Fibroblast of lung (primary cell): ENCODE results near the gene ANKS1B. TPM values are rescaled to one million over a fixed set of nuclear protein-coding genes. Genes with fewer than 3 reads are reported as not detected.

Source experiments
- DNase-seq, 2 donors: peaks; one replicate each; pipeline versions ENCODE4 v3.0.0 to v3.0.0-alpha.2; 2010; ENCODE audit warnings: low read depth in 2 of 2
- H2AFZ ChIP-seq: 2 replicates; pipeline ENCODE4 v1.5.1; 2012; ENCODE audit warnings: low read length, control low read depth, inconsistent platforms
- H3K27ac ChIP-seq: 2 replicates; pipeline ENCODE4 v1.5.1; 2011; ENCODE audit warnings: low read length, control low read depth; ENCODE audit not compliant: insufficient read depth
- H3K27me3 ChIP-seq: 2 replicates; pipeline ENCODE4 v1.5.1; 2011; ENCODE audit warnings: mild to moderate bottlenecking, low read length; ENCODE audit not compliant: control insufficient read depth, insufficient read depth
- H3K36me3 ChIP-seq: 2 replicates; pipeline ENCODE4 v1.5.1; 2011; ENCODE audit warnings: low read length; ENCODE audit not compliant: control insufficient read depth, insufficient read depth
- H3K4me1 ChIP-seq: 2 replicates; pipeline ENCODE4 v1.5.1; 2011; ENCODE audit warnings: low read length; ENCODE audit not compliant: control insufficient read depth, insufficient read depth; ENCODE audit errors: extremely low read depth
- H3K4me2 ChIP-seq: 2 replicates; pipeline ENCODE4 v1.5.1; 2011; ENCODE audit warnings: low read length, control low read depth; ENCODE audit not compliant: insufficient read depth; ENCODE audit errors: extremely low read depth
- H3K4me3 ChIP-seq, 4 experiments: fragments of 200-600 bp in 1 of 4; sonication (generic) in 1 of 4; replicated peaks in 1 of 4; 2 replicates each; pipeline ENCODE4 v1.5.1; 2011 to 2016; ENCODE audit warnings: low read length in 4 of 4, low read depth in 3 of 4, mild to moderate bottlenecking in 3 of 4, control low read depth in 2 of 4, inconsistent platforms in 1 of 4, mixed read lengths in 1 of 4; ENCODE audit not compliant: insufficient read depth in 1 of 4; ENCODE audit errors: control extremely low read depth in 1 of 4
- H3K79me2 ChIP-seq: 2 replicates; pipeline ENCODE4 v1.5.1; 2012; ENCODE audit warnings: mild to moderate bottlenecking, low read length, inconsistent platforms; ENCODE audit not compliant: control insufficient read depth, insufficient read depth
- H3K9ac ChIP-seq: 2 replicates; pipeline ENCODE4 v1.5.1; 2011; ENCODE audit warnings: mild to moderate bottlenecking, low read length, control low read depth; ENCODE audit not compliant: insufficient read depth
- H3K9me3 ChIP-seq: 2 replicates; pipeline ENCODE4 v1.5.1; 2012; ENCODE audit warnings: low read depth, low read length; ENCODE audit not compliant: control insufficient read depth, insufficient read depth
- H4K20me1 ChIP-seq: 2 replicates; pipeline ENCODE4 v1.5.1; 2011; ENCODE audit warnings: low read length; ENCODE audit not compliant: control insufficient read depth, insufficient read depth; ENCODE audit errors: extremely low read depth
- EZH2 ChIP-seq: IDR thresholded peaks from 2 replicates; pipeline ENCODE4 v1.5.1; 2012; ENCODE audit warnings: low read length, control low read depth, mild to moderate bottlenecking; ENCODE audit errors: missing control alignments
- polyA plus RNA-seq, 2 donors: library from polyadenylated mRNA; depleted of rRNA in 1 of 2; stranded (reverse) in 1 of 2; unstranded in 1 of 2; fragments of >200 nt; gene quantifications; 2 replicates each; pipeline ENCODE4 v1.2.1, GENCODE V29; 2011 to 2012; ENCODE audit warnings: missing spikeins in 1 of 2
- total RNA-seq: library from RNA; depleted of rRNA; stranded (reverse); fragments of >200 nt; gene quantifications from 2 replicates; pipeline ENCODE4 v1.2.1, GENCODE V29; 2014
- TF ChIP-seq, protein P1 (sequence below), 2 donors: IDR thresholded peaks in 1 of 2; conservative IDR thresholded peaks in 1 of 2; 1 replicate in 1 of 2; 2 replicates in 1 of 2; pipeline ENCODE4 v1.5.1; 2011 to 2012; ENCODE audit warnings: low read length in 2 of 2, control low read depth in 1 of 2, inconsistent platforms in 1 of 2, low read depth in 1 of 2, mild to moderate bottlenecking in 1 of 2

ANKS1B gene
- total and polyA plus RNA-seq, 2 donors (not counting 1 experiment from before 2014, with no cell fraction given): 0.11 to 0.83 TPM

DNA sequence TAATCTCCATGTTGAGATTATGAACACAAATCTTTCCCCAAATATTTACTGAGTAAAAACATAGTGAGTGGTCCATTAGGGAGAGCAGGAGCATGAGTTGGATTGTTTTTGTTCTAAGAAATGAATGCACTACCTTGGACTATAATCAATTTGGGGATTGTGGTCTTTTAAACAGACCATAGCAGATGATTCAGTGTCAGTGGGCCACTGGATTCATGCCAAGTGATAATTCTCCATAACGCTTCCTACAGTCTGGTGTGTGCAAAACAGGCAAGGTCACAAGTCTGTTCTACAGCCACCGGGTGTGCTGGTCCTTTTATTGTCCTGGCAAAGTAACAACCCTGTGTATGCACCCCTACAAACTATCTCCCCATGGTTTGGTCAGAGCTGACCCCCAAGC, 1073.3 kb downstream of the ANKS1B start:
- H3K9ac ChIP-seq: no peak overlapping the region
- H3K9me3 ChIP-seq: no peaks in the 10 kb centered on the region
- no peaks in the 10 kb centered on the region for H3K4me1 ChIP-seq

DNA sequence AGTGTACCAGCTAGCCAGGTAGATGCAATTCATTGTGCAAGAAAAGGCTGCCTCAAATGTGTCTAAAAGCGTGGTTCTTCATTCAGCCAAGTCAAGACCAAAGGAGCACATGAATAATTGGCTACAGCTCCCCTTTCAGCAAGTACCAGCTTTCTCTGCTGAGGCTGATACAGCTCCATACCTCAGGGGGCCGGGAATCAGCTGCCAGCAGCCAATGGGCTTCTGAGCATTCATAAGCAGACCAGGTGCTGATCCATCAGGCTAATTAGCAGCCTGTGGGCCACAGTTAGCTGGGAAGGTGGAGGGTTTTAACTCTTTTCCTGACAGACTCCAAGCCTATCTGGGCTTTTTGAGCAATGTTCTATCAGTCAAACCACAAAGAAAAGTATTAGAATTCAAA, 1075.0 kb downstream of the ANKS1B start:
- Histone ChIP-seq H3K79me2 (no peaks in the 10 kb centered on the region), H3K4me2 (no peak overlapping the region)
- TF ChIP-seq EZH2: no peak
- TF ChIP-seq, protein P1, sequence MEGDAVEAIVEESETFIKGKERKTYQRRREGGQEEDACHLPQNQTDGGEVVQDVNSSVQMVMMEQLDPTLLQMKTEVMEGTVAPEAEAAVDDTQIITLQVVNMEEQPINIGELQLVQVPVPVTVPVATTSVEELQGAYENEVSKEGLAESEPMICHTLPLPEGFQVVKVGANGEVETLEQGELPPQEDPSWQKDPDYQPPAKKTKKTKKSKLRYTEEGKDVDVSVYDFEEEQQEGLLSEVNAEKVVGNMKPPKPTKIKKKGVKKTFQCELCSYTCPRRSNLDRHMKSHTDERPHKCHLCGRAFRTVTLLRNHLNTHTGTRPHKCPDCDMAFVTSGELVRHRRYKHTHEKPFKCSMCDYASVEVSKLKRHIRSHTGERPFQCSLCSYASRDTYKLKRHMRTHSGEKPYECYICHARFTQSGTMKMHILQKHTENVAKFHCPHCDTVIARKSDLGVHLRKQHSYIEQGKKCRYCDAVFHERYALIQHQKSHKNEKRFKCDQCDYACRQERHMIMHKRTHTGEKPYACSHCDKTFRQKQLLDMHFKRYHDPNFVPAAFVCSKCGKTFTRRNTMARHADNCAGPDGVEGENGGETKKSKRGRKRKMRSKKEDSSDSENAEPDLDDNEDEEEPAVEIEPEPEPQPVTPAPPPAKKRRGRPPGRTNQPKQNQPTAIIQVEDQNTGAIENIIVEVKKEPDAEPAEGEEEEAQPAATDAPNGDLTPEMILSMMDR (conservative IDR thresholded peaks at IDR 0.05 in 1 of 2, IDR thresholded peaks at IDR 0.05 in 1 of 2; ENCODE audit: low read depth in 1 of 2, low read length in 2 of 2): no peak

More for the DNA sequence above, 1073.3 kb downstream of the ANKS1B start:
- Histone ChIP-seq H3K27ac (no peak overlapping the region), H3K4me2 (no peak overlapping the region), H2AFZ (no peak overlapping the region), H3K36me3 (no peaks in the 10 kb centered on the region), H3K79me2 (no peaks in the 10 kb centered on the region), H3K4me3 (no peak overlapping the region), H4K20me1 (no peaks in the 10 kb centered on the region), H3K27me3 (no peaks in the 10 kb centered on the region)
- TF ChIP-seq EZH2: no peak
- TF ChIP-seq, protein P1 (conservative IDR thresholded peaks at IDR 0.05 in 1 of 2, IDR thresholded peaks at IDR 0.05 in 1 of 2; ENCODE audit: low read depth in 1 of 2, low read length in 2 of 2): no peak
- DNase-seq: no peak

DNA sequence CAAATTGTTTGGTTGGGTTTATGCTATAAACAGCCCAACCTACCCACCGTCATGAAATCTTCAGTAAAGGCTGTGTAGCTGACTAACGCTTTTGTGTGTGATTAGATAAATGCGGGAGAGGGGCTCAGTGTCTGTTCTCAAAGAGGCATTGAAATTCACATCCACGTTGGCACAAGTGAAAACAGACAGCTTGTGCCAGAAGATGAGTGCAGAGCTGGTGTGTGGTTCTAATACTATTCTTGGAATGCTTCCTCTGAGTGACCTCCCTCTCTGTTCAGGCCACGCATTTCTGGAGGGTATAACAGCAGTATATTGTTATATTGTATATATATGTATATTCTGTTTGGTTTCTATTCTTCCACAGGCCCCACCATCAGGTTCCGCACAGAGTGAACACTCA, 1075.9 kb downstream of the ANKS1B start:
- Histone ChIP-seq H3K36me3 (no peaks in the 10 kb centered on the region), H3K79me2 (no peaks in the 10 kb centered on the region), H2AFZ (no peak overlapping the region), H3K4me1 (no peaks in the 10 kb centered on the region), H3K27me3 (no peaks in the 10 kb centered on the region), H3K4me3 (no peak overlapping the region), H3K4me2 (no peak overlapping the region), H3K27ac (no peak overlapping the region), H3K9ac (no peak overlapping the region), H3K9me3 (no peaks in the 10 kb centered on the region), H4K20me1 (no peaks in the 10 kb centered on the region)
- TF ChIP-seq, protein P1 (conservative IDR thresholded peaks at IDR 0.05 in 1 of 2, IDR thresholded peaks at IDR 0.05 in 1 of 2; ENCODE audit: low read depth in 1 of 2, low read length in 2 of 2): no peak
- no peak for TF ChIP-seq EZH2
- DNase-seq: no peak

More for the DNA sequence above, 1075.0 kb downstream of the ANKS1B start:
- DNase-seq: no peak
- Histone ChIP-seq H3K27ac (no peak overlapping the region), H3K4me1 (no peaks in the 10 kb centered on the region), H3K9ac (no peak overlapping the region), H3K4me3 (no peak overlapping the region), H4K20me1 (no peaks in the 10 kb centered on the region), H3K36me3 (no peaks in the 10 kb centered on the region), H2AFZ (no peak overlapping the region), H3K9me3 (no peaks in the 10 kb centered on the region), H3K27me3 (no peaks in the 10 kb centered on the region)
